HepG2 (cell line): ENCODE measurements around the gene CNMD.

ENCODE experiments used
- CHD2 ChIP-seq: IDR thresholded peaks from 2 replicates; pipeline ENCODE4 v1.6.1; 2011; ENCODE audit warnings: low read depth, low read length, improper control_type of control experiment
- EP300 ChIP-seq, 3 experiments: sonication (generic) in 1 of 3; formaldehyde crosslinking in 1 of 3; IDR thresholded peaks; 2 replicates each; pipeline versions ENCODE4 v1.5.1 to v1.6.1; 2011 to 2020; ENCODE audit warnings: low read depth in 2 of 3, low read length in 2 of 3, borderline replicate concordance in 1 of 3, improper control_type of control experiment in 1 of 3, mild to moderate bottlenecking in 1 of 3, missing genetic modification reagents in 1 of 3, moderate library complexity in 1 of 3
- GABPA ChIP-seq, 2 experiments: IDR thresholded peaks; 2 replicates each; pipeline ENCODE4 v1.6.1; 2011 to 2016; ENCODE audit warnings: low read depth in 2 of 2, low read length in 1 of 2, missing biosample characterization in 1 of 2, missing genetic modification characterization in 1 of 2
- NCOA2 ChIP-seq: sonication (generic); formaldehyde crosslinking; IDR thresholded peaks from 2 replicates; pipeline ENCODE4 v1.8.0; 2022; ENCODE audit warnings: inconsistent platforms
- ZNF10 ChIP-seq: sonication (generic); formaldehyde crosslinking; IDR thresholded peaks from 2 replicates; pipeline ENCODE4 v1.4.0; 2020; ENCODE audit warnings: mild to moderate bottlenecking, low read depth, missing genetic modification reagents, borderline replicate concordance
- ZNF335 ChIP-seq: sonication (generic); formaldehyde crosslinking; IDR thresholded peaks from 2 replicates; pipeline ENCODE4 v1.4.0; 2020; ENCODE audit warnings: missing genetic modification reagents
- ZNF383 ChIP-seq: sonication (generic); formaldehyde crosslinking; IDR thresholded peaks from 2 replicates; pipeline ENCODE4 v1.4.0; 2020; ENCODE audit warnings: missing genetic modification reagents, mild to moderate bottlenecking, borderline replicate concordance
- TF ChIP-seq, protein P1 (sequence below): sonication (generic); formaldehyde crosslinking; IDR thresholded peaks from 2 replicates; pipeline ENCODE4 v1.4.0; 2020; ENCODE audit warnings: missing genetic modification reagents, borderline replicate concordance
- TF ChIP-seq, protein P2 (sequence below), 2 experiments: sonication (generic) in 1 of 2; formaldehyde crosslinking in 1 of 2; IDR thresholded peaks; 2 replicates each; pipeline versions ENCODE4 v1.5.1 to v1.6.1; 2011 to 2020; ENCODE audit warnings: borderline replicate concordance in 1 of 2, low read depth in 1 of 2, low read length in 1 of 2, mild to moderate bottlenecking in 1 of 2, missing genetic modification reagents in 1 of 2, moderate library complexity in 1 of 2
- TF ChIP-seq, protein P3 (sequence below): sonication (generic); formaldehyde crosslinking; IDR thresholded peaks from 2 replicates; pipeline ENCODE4 v1.4.0; 2020; ENCODE audit warnings: missing genetic modification reagents, low read depth, mild to moderate bottlenecking, borderline replicate concordance
- TF ChIP-seq, protein P4 (sequence below): sonication (generic); formaldehyde crosslinking; IDR thresholded peaks from 2 replicates; pipeline ENCODE4 v1.5.0; 2020; ENCODE audit warnings: mild to moderate bottlenecking, missing genetic modification reagents, moderate library complexity
- TF ChIP-seq, protein P5 (sequence below): IDR thresholded peaks from 2 replicates; pipeline ENCODE4 v1.6.1; 2012; ENCODE audit warnings: low read depth, low read length, improper control_type of control experiment

DNA sequence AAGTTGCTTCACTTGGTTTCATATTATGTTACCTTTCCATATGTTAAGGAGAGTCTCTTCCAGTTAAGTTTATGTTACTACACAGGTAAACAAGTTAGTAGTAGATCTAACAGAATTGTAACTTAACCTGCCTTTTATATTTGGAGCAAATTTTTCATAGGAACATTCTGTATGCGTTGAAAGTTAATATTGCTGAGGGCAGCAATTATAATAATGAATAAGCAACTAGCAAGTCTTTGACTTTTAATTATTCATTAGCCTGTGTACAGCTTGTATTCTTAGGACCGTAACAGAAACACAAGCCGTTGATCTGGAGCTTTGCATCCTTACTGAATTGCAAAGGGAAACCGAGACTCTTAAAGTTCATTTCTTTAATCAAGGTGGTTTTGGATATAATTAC is 75.3 kb downstream of the CNMD start:
- TF ChIP-seq ZNF383 (CRISPR knock-in tag) (no peak), GABPA (IDR thresholded peaks at IDR 0.05; ENCODE audit: low read depth, low read length) (no peak), GABPA (CRISPR knock-in tag; IDR thresholded peaks at IDR 0.05; ENCODE audit: low read depth) (no peak), ZNF335 (no peak), ZNF10 (CRISPR knock-in tag) (no peak), CHD2 (no peak), EP300 (IDR thresholded peaks at IDR 0.05; ENCODE audit: low read depth in 2 of 2, low read length in 2 of 2) (no peak), EP300 (CRISPR knock-in tag; IDR thresholded peaks at IDR 0.05; ENCODE audit: borderline replicate concordance) (no peak), NCOA2 (CRISPR knock-in tag) (no peak)
- TF ChIP-seq, protein P1, sequence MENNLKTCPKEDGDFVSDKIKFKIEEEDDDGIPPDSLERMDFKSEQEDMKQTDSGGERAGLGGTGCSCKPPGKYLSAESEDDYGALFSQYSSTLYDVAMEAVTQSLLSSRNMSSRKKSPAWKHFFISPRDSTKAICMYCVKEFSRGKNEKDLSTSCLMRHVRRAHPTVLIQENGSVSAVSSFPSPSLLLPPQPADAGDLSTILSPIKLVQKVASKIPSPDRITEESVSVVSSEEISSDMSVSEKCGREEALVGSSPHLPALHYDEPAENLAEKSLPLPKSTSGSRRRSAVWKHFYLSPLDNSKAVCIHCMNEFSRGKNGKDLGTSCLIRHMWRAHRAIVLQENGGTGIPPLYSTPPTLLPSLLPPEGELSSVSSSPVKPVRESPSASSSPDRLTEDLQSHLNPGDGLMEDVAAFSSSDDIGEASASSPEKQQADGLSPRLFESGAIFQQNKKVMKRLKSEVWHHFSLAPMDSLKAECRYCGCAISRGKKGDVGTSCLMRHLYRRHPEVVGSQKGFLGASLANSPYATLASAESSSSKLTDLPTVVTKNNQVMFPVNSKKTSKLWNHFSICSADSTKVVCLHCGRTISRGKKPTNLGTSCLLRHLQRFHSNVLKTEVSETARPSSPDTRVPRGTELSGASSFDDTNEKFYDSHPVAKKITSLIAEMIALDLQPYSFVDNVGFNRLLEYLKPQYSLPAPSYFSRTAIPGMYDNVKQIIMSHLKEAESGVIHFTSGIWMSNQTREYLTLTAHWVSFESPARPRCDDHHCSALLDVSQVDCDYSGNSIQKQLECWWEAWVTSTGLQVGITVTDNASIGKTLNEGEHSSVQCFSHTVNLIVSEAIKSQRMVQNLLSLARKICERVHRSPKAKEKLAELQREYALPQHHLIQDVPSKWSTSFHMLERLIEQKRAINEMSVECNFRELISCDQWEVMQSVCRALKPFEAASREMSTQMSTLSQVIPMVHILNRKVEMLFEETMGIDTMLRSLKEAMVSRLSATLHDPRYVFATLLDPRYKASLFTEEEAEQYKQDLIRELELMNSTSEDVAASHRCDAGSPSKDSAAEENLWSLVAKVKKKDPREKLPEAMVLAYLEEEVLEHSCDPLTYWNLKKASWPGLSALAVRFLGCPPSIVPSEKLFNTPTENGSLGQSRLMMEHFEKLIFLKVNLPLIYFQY, result no peak
- TF ChIP-seq, protein P2, sequence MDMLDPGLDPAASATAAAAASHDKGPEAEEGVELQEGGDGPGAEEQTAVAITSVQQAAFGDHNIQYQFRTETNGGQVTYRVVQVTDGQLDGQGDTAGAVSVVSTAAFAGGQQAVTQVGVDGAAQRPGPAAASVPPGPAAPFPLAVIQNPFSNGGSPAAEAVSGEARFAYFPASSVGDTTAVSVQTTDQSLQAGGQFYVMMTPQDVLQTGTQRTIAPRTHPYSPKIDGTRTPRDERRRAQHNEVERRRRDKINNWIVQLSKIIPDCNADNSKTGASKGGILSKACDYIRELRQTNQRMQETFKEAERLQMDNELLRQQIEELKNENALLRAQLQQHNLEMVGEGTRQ (IDR thresholded peaks at IDR 0.05; ENCODE audit: low read depth, low read length), result no peak
- TF ChIP-seq, protein P2 (CRISPR knock-in tag; IDR thresholded peaks at IDR 0.05; ENCODE audit: borderline replicate concordance), result no peak
- TF ChIP-seq, protein P3, sequence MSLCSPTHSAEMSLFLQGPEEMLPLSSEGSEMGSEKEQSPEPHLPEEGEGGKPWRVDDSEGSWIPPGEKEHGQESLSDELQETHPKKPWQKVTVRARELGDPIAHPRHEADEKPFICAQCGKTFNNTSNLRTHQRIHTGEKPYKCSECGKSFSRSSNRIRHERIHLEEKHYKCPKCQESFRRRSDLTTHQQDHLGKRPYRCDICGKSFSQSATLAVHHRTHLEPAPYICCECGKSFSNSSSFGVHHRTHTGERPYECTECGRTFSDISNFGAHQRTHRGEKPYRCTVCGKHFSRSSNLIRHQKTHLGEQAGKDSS (CRISPR knock-in tag), result no peak
- TF ChIP-seq, protein P4, sequence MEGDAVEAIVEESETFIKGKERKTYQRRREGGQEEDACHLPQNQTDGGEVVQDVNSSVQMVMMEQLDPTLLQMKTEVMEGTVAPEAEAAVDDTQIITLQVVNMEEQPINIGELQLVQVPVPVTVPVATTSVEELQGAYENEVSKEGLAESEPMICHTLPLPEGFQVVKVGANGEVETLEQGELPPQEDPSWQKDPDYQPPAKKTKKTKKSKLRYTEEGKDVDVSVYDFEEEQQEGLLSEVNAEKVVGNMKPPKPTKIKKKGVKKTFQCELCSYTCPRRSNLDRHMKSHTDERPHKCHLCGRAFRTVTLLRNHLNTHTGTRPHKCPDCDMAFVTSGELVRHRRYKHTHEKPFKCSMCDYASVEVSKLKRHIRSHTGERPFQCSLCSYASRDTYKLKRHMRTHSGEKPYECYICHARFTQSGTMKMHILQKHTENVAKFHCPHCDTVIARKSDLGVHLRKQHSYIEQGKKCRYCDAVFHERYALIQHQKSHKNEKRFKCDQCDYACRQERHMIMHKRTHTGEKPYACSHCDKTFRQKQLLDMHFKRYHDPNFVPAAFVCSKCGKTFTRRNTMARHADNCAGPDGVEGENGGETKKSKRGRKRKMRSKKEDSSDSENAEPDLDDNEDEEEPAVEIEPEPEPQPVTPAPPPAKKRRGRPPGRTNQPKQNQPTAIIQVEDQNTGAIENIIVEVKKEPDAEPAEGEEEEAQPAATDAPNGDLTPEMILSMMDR (CRISPR knock-in tag), result no peak
- TF ChIP-seq, protein P5, sequence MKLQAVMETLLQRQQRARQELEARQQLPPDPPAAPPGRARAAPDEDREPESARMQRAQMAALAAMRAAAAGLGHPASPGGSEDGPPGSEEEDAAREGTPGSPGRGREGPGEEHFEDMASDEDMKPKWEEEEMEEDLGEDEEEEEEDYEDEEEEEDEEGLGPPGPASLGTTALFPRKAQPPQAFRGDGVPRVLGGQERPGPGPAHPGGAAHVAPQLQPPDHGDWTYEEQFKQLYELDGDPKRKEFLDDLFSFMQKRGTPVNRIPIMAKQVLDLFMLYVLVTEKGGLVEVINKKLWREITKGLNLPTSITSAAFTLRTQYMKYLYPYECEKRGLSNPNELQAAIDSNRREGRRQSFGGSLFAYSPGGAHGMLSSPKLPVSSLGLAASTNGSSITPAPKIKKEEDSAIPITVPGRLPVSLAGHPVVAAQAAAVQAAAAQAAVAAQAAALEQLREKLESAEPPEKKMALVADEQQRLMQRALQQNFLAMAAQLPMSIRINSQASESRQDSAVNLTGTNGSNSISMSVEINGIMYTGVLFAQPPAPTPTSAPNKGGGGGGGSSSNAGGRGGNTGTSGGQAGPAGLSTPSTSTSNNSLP, result no peak
